Glutamatergic neuron (in vitro differentiated cells): ENCODE data around the gene CHCHD5. TPM values are rescaled to one million over a fixed set of nuclear protein-coding genes. Genes with fewer than 3 reads are reported as not detected.
A peak's percentile ranks its signal among the peaks of the same experiment; 100 is the strongest.
"Not testable (repeated sequence)": the region's sequence is repeated elsewhere in the genome, so short reads cannot be mapped to it uniquely, and the experiment has no call there.

Experiments used
- DNase-seq: peaks from one replicate; pipeline ENCODE4 v3.0.0; 2022
- H3K27ac Mint-ChIP-seq: one replicate; pipeline ENCODE4 v1.8.0; 2020; ENCODE audit warnings: mild to moderate bottlenecking, mixed read lengths, inconsistent platforms; ENCODE audit not compliant: unreplicated experiment
- H3K27me3 Mint-ChIP-seq: one replicate; pipeline ENCODE4 v1.8.0; 2020; ENCODE audit warnings: mild to moderate bottlenecking, moderate library complexity, mixed read lengths, inconsistent platforms; ENCODE audit not compliant: unreplicated experiment
- H3K36me3 Mint-ChIP-seq: one replicate; pipeline ENCODE4 v1.8.0; 2020; ENCODE audit warnings: mild to moderate bottlenecking, mixed read lengths, inconsistent platforms; ENCODE audit not compliant: unreplicated experiment
- H3K4me1 Mint-ChIP-seq: one replicate; pipeline ENCODE4 v1.8.0; 2020; ENCODE audit warnings: mild to moderate bottlenecking, low read depth, mixed read lengths, inconsistent platforms; ENCODE audit not compliant: unreplicated experiment
- H3K4me3 Mint-ChIP-seq: one replicate; pipeline ENCODE4 v1.8.0; 2020; ENCODE audit warnings: mild to moderate bottlenecking, mixed read lengths, inconsistent platforms; ENCODE audit not compliant: unreplicated experiment
- H3K9me3 Mint-ChIP-seq: one replicate; pipeline ENCODE4 v1.8.0; 2020; ENCODE audit warnings: mild to moderate bottlenecking, moderate library complexity, mixed read lengths, inconsistent platforms; ENCODE audit not compliant: unreplicated experiment
- CTCF ChIP-seq: fragments of 200-600 bp; sonication (generic); IDR thresholded peaks from one replicate; pipeline ENCODE4 v1.5.0; 2021; ENCODE audit not compliant: partially characterized antibody, unreplicated experiment
- total RNA-seq: library from RNA; stranded (reverse); fragmentation: NEBNext Ultra II Directional; extraction: Animal tissue kit (Norgen Biotek cat#: 25700); gene quantifications from one replicate; pipeline ENCODE4 v1.2.1, GENCODE V29; 2021; ENCODE audit not compliant: unreplicated experiment

CHCHD5 gene
- total RNA-seq, 1 donor from 2014 or later = 24.4 TPM

GRCh38 chr2:112605926-112606325, 21.5 kb downstream of the CHCHD5 start:
- no peak for TF ChIP-seq CTCF
- Mint-ChIP-seq H3K27me3 (no peaks in the 10 kb centered on the region), H3K36me3 (no peaks in the 10 kb centered on the region), H3K27ac (no peak overlapping the region), H3K4me1 (no peaks in the 10 kb centered on the region), H3K9me3 (no peaks in the 10 kb centered on the region), H3K4me3 (no peak overlapping the region)
- DNase-seq = no peak

- H3K4me3 Mint-ChIP-seq = no peak overlapping the region
- H3K9me3 Mint-ChIP-seq = no peaks in the 10 kb centered on the region
- no peaks in the 10 kb centered on the region for H3K4me1 Mint-ChIP-seq
- H3K36me3 Mint-ChIP-seq = no peaks in the 10 kb centered on the region
- H3K27ac Mint-ChIP-seq = no peak overlapping the region
- no peaks in the 10 kb centered on the region for H3K27me3 Mint-ChIP-seq
- no peak for TF ChIP-seq CTCF
- no peak for DNase-seq
Observed at GRCh38 chr2:112606547-112606946, 22.1 kb downstream of the CHCHD5 start.

DNA sequence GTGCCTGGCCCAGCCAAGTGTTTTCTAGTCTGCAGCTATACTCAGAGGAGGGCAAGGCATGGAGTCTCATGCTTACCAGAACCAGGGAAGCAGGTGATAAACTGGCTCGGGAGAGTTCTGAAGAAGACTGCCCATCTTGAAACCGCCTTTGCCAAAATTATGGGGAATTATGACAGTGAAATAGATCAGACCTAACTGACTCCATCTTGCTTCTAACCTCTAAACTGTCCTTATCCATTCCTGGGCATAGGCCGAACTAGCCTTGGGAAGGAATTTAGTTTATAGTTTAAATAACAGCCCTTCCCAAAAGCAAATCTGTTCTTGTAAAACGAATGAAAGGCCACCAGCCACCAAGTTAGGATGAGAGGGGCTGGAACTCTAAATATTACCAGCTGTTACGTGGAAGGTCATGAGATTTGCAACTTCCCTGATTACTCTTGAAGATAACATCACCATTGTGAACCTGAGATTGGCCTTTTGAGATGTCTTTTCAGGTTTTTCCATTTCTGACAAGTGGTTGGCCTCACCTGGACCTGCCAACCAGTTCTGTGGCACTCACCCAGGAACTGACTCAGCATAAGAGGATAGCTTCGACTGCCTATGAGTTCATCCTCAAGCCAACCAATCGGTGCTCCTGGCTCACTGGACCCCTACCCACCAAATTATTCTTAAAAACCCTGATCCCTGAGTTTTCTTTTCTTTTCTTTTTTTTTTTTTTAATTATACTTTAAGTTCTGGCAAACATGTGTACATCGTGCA, 23.4 kb downstream of the CHCHD5 start:
- Mint-ChIP-seq H3K4me3 (no peak overlapping the region), H3K27me3 (peaks cover 2% of the 10 kb centered on the region), H3K27ac (no peak overlapping the region), H3K9me3 (no peaks in the 10 kb centered on the region), H3K36me3 (no peaks in the 10 kb centered on the region), H3K4me1 (no peaks in the 10 kb centered on the region)
- no peak for TF ChIP-seq CTCF
- no peak for DNase-seq

GRCh38 chr2:112609320-112609719, 24.9 kb downstream of the CHCHD5 start:
- H3K4me1 Mint-ChIP-seq, H3K27ac Mint-ChIP-seq, H3K36me3 Mint-ChIP-seq, H3K4me3 Mint-ChIP-seq, DNase-seq, H3K27me3 Mint-ChIP-seq, H3K9me3 Mint-ChIP-seq: not testable (repeated sequence)

GRCh38 chr2:112612283-112612682, 27.9 kb downstream of the CHCHD5 start:
- not testable (repeated sequence) for H3K4me1 Mint-ChIP-seq, DNase-seq, H3K27me3 Mint-ChIP-seq, H3K27ac Mint-ChIP-seq, H3K4me3 Mint-ChIP-seq, H3K9me3 Mint-ChIP-seq, H3K36me3 Mint-ChIP-seq

GRCh38 chr2:112614201-112614840, 29.9 kb downstream of the CHCHD5 start:
- TF ChIP-seq CTCF = no peak
- H3K4me1 Mint-ChIP-seq = no peaks in the 10 kb centered on the region
- no peaks in the 10 kb centered on the region for H3K9me3 Mint-ChIP-seq
- H3K36me3 Mint-ChIP-seq = no peaks in the 10 kb centered on the region
- peaks cover 2% of the 10 kb centered on the region for H3K27me3 Mint-ChIP-seq
- no peak overlapping the region for H3K4me3 Mint-ChIP-seq
- peak; percentile 50 for DNase-seq
- H3K27ac Mint-ChIP-seq = no peak overlapping the region
